Measurements from ENCODE around the gene BLID. TPM values are rescaled to one million over a fixed set of nuclear protein-coding genes. Genes with fewer than 3 reads are reported as not detected.

Gene BLID
- total and polyA plus RNA-seq, 2 of the 8 experiments (the other 6 are each of a cell fraction or from before 2014, with no cell fraction given) = not detected

GRCh38 chr11:122113836-122114825 is 1.9 kb downstream of the BLID start (continued):
- no peak for TF ChIP-seq BCL11A (IDR thresholded peaks at IDR 0.05; ENCODE audit: low read depth in 2 of 2, low read length in 2 of 2)
